WTC11 (cell line): Measurements from ENCODE around the gene IL5. TPM values are rescaled to one million over a fixed set of nuclear protein-coding genes. Genes with fewer than 3 reads are reported as not detected.
A peak's percentile ranks its signal among the peaks of the same experiment; 100 is the strongest.

Source experiments
- CREB1 ChIP-seq: sonication (generic); formaldehyde crosslinking; IDR thresholded peaks from 2 replicates; pipeline ENCODE4 v1.8.0; 2023; ENCODE audit warnings: mild to moderate bottlenecking, missing genetic modification reagents
- EMX1 ChIP-seq: fragments of 250-450 bp; sonication (Bioruptor Pico); IDR thresholded peaks from 2 replicates; pipeline ENCODE4 v1.8.0; 2021; ENCODE audit warnings: mild to moderate bottlenecking
- FOXP1 ChIP-seq: sonication (generic); formaldehyde crosslinking; IDR thresholded peaks from 2 replicates; pipeline ENCODE4 v1.8.0; 2022; ENCODE audit warnings: missing genetic modification reagents, mild to moderate bottlenecking, moderate library complexity, borderline replicate concordance
- GTF2I ChIP-seq: fragments of 250-450 bp; sonication (Bioruptor Pico); conservative IDR thresholded peaks from 2 replicates; pipeline ENCODE4 v1.4.0; 2021; ENCODE audit warnings: mild to moderate bottlenecking
- JUN ChIP-seq: sonication (generic); formaldehyde crosslinking; IDR thresholded peaks from 2 replicates; pipeline ENCODE4 v1.8.0; 2023; ENCODE audit warnings: mild to moderate bottlenecking, missing genetic modification reagents
- NFE2L1 ChIP-seq: sonication (generic); formaldehyde crosslinking; IDR thresholded peaks from 2 replicates; pipeline ENCODE4 v1.8.1; 2023; ENCODE audit warnings: missing genetic modification reagents
- NFYB ChIP-seq: sonication (generic); formaldehyde crosslinking; conservative IDR thresholded peaks from 2 replicates; pipeline ENCODE4 v1.8.0; 2022; ENCODE audit warnings: low read depth, missing genetic modification reagents
- NR1H2 ChIP-seq: sonication (generic); formaldehyde crosslinking; IDR thresholded peaks from 2 replicates; pipeline ENCODE4 v1.9.0; 2021; ENCODE audit warnings: mild to moderate bottlenecking, moderate library complexity, missing genetic modification reagents
- OVOL2 ChIP-seq: fragments of 250-450 bp; sonication (Bioruptor Pico); IDR thresholded peaks from 2 replicates; pipeline ENCODE4 v1.9.0; 2021; ENCODE audit warnings: mild to moderate bottlenecking, borderline replicate concordance
- SMAD4 ChIP-seq: sonication (generic); formaldehyde crosslinking; IDR thresholded peaks from 2 replicates; pipeline ENCODE4 v1.8.0; 2022; ENCODE audit warnings: mild to moderate bottlenecking, missing genetic modification reagents
- TEAD1 ChIP-seq: sonication (generic); formaldehyde crosslinking; IDR thresholded peaks from 2 replicates; pipeline ENCODE4 v1.8.0; 2022; ENCODE audit warnings: mild to moderate bottlenecking, missing genetic modification reagents
- TP53 ChIP-seq: sonication (generic); formaldehyde crosslinking; IDR thresholded peaks from 2 replicates; pipeline ENCODE4 v1.8.1; 2023; ENCODE audit warnings: mild to moderate bottlenecking, missing genetic modification reagents
- ZBTB21 ChIP-seq: sonication (generic); formaldehyde crosslinking; IDR thresholded peaks from 2 replicates; pipeline ENCODE4 v1.8.1; 2023; ENCODE audit warnings: mild to moderate bottlenecking, missing genetic modification reagents, borderline replicate concordance
- ZNF219 ChIP-seq: sonication (generic); formaldehyde crosslinking; IDR thresholded peaks from 2 replicates; pipeline ENCODE4 v1.8.0; 2023; ENCODE audit warnings: missing genetic modification reagents, mild to moderate bottlenecking, borderline replicate concordance
- total RNA-seq: library from RNA; stranded (reverse); gene quantifications from 3 replicates; pipeline ENCODE4 v1.2.3, GENCODE V29; 2021
- TF ChIP-seq, protein P1 (sequence below): sonication (generic); formaldehyde crosslinking; IDR thresholded peaks from 2 replicates; pipeline ENCODE4 v1.8.0; 2023; ENCODE audit warnings: missing genetic modification reagents, mild to moderate bottlenecking, borderline replicate concordance
- TF ChIP-seq, protein P2 (sequence below): sonication (generic); formaldehyde crosslinking; IDR thresholded peaks from 2 replicates; pipeline ENCODE4 v1.8.1; 2023; ENCODE audit warnings: mild to moderate bottlenecking, missing genetic modification reagents
- TF ChIP-seq, protein P3 (sequence below): sonication (generic); formaldehyde crosslinking; IDR thresholded peaks from 2 replicates; pipeline ENCODE4 v1.8.1; 2022; ENCODE audit warnings: mild to moderate bottlenecking, missing genetic modification reagents, moderate library complexity, borderline replicate concordance
- TF ChIP-seq, protein P4 (sequence below): fragments of 250-450 bp; sonication (Bioruptor Pico); IDR thresholded peaks from 2 replicates; pipeline ENCODE4 v1.9.0; 2021; ENCODE audit warnings: mild to moderate bottlenecking
- TF ChIP-seq, protein P5 (sequence below): sonication (generic); formaldehyde crosslinking; IDR thresholded peaks from 2 replicates; pipeline ENCODE4 v1.8.1; 2023; ENCODE audit warnings: mild to moderate bottlenecking, missing genetic modification reagents, borderline replicate concordance
- TF ChIP-seq, protein P6 (sequence below): sonication (generic); formaldehyde crosslinking; IDR thresholded peaks from 2 replicates; pipeline ENCODE4 v1.8.1; 2022; ENCODE audit warnings: mild to moderate bottlenecking, moderate library complexity, missing genetic modification reagents

The IL5 gene
- total RNA-seq, 1 experiment from 2014 or later: not detected

DNA sequence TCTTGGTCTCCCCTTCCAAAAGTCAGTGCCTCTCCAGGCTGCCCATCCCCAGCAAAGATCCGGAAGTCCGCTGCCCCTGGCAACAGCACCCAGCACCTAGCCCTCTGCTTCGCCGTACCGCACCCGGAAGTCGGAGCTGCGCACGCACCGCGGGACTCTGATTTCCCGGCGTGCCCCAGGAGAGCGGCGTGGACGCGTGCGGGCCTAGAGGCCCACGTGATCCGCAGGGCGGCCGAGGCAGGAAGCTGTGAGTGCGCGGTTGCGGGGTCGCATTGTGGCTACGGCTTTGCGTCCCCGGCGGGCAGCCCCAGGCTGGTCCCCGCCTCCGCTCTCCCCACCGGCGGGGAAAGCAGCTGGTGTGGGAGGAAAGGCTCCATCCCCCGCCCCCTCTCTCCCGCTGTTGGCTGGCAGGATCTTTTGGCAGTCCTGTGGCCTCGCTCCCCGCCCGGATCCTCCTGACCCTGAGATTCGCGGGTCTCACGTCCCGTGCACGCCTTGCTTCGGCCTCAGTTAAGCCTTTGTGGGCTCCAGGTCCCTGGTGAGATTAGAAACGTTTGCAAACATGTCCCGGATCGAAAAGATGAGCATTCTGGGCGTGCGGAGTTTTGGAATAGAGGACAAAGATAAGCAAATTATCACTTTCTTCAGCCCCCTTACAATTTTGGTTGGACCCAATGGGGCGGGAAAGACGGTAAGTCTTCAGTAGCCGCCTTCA lies 13.6 kb upstream of the IL5 start, which contains the start of gene RAD50 (continued):
- TF ChIP-seq, protein P1, sequence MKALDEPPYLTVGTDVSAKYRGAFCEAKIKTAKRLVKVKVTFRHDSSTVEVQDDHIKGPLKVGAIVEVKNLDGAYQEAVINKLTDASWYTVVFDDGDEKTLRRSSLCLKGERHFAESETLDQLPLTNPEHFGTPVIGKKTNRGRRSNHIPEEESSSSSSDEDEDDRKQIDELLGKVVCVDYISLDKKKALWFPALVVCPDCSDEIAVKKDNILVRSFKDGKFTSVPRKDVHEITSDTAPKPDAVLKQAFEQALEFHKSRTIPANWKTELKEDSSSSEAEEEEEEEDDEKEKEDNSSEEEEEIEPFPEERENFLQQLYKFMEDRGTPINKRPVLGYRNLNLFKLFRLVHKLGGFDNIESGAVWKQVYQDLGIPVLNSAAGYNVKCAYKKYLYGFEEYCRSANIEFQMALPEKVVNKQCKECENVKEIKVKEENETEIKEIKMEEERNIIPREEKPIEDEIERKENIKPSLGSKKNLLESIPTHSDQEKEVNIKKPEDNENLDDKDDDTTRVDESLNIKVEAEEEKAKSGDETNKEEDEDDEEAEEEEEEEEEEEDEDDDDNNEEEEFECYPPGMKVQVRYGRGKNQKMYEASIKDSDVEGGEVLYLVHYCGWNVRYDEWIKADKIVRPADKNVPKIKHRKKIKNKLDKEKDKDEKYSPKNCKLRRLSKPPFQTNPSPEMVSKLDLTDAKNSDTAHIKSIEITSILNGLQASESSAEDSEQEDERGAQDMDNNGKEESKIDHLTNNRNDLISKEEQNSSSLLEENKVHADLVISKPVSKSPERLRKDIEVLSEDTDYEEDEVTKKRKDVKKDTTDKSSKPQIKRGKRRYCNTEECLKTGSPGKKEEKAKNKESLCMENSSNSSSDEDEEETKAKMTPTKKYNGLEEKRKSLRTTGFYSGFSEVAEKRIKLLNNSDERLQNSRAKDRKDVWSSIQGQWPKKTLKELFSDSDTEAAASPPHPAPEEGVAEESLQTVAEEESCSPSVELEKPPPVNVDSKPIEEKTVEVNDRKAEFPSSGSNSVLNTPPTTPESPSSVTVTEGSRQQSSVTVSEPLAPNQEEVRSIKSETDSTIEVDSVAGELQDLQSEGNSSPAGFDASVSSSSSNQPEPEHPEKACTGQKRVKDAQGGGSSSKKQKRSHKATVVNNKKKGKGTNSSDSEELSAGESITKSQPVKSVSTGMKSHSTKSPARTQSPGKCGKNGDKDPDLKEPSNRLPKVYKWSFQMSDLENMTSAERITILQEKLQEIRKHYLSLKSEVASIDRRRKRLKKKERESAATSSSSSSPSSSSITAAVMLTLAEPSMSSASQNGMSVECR (CRISPR knock-in tag): peak; percentile 76
- TF ChIP-seq CREB1 (CRISPR knock-in tag) (peak; percentile 90), OVOL2 (CRISPR knock-in tag) (no peak), NFE2L1 (CRISPR knock-in tag) (peak; percentile 94), JUN (CRISPR knock-in tag) (no peak), ZNF219 (CRISPR knock-in tag) (peak; percentile 33; the same call in 1 of the 2 replicates), NFYB (no peak), NR1H2 (CRISPR knock-in tag) (0 out of 2 replicates have a peak, but pooled peaks have one; percentile 70), FOXP1 (CRISPR knock-in tag) (peak; percentile 98), SMAD4 (CRISPR knock-in tag) (no peak), TEAD1 (CRISPR knock-in tag) (peak; percentile 97), TP53 (CRISPR knock-in tag) (peak; percentile 94; the same call in 1 of the 2 replicates), GTF2I (no peak), ZBTB21 (CRISPR knock-in tag) (peak; percentile 94; the same call in 1 of the 2 replicates), EMX1 (CRISPR knock-in tag) (0 out of 2 replicates have a peak, but pooled peaks have one; percentile 54)
- TF ChIP-seq, protein P2, sequence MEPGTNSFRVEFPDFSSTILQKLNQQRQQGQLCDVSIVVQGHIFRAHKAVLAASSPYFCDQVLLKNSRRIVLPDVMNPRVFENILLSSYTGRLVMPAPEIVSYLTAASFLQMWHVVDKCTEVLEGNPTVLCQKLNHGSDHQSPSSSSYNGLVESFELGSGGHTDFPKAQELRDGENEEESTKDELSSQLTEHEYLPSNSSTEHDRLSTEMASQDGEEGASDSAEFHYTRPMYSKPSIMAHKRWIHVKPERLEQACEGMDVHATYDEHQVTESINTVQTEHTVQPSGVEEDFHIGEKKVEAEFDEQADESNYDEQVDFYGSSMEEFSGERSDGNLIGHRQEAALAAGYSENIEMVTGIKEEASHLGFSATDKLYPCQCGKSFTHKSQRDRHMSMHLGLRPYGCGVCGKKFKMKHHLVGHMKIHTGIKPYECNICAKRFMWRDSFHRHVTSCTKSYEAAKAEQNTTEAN: peak; percentile 87; the same call in 1 of the 2 replicates
- TF ChIP-seq, protein P3, sequence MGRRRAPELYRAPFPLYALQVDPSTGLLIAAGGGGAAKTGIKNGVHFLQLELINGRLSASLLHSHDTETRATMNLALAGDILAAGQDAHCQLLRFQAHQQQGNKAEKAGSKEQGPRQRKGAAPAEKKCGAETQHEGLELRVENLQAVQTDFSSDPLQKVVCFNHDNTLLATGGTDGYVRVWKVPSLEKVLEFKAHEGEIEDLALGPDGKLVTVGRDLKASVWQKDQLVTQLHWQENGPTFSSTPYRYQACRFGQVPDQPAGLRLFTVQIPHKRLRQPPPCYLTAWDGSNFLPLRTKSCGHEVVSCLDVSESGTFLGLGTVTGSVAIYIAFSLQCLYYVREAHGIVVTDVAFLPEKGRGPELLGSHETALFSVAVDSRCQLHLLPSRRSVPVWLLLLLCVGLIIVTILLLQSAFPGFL (CRISPR knock-in tag): peak; percentile 83; the same call in 1 of the 2 replicates
- TF ChIP-seq, protein P4, sequence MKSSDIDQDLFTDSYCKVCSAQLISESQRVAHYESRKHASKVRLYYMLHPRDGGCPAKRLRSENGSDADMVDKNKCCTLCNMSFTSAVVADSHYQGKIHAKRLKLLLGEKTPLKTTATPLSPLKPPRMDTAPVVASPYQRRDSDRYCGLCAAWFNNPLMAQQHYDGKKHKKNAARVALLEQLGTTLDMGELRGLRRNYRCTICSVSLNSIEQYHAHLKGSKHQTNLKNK (CRISPR knock-in tag): no peak
- TF ChIP-seq, protein P5, sequence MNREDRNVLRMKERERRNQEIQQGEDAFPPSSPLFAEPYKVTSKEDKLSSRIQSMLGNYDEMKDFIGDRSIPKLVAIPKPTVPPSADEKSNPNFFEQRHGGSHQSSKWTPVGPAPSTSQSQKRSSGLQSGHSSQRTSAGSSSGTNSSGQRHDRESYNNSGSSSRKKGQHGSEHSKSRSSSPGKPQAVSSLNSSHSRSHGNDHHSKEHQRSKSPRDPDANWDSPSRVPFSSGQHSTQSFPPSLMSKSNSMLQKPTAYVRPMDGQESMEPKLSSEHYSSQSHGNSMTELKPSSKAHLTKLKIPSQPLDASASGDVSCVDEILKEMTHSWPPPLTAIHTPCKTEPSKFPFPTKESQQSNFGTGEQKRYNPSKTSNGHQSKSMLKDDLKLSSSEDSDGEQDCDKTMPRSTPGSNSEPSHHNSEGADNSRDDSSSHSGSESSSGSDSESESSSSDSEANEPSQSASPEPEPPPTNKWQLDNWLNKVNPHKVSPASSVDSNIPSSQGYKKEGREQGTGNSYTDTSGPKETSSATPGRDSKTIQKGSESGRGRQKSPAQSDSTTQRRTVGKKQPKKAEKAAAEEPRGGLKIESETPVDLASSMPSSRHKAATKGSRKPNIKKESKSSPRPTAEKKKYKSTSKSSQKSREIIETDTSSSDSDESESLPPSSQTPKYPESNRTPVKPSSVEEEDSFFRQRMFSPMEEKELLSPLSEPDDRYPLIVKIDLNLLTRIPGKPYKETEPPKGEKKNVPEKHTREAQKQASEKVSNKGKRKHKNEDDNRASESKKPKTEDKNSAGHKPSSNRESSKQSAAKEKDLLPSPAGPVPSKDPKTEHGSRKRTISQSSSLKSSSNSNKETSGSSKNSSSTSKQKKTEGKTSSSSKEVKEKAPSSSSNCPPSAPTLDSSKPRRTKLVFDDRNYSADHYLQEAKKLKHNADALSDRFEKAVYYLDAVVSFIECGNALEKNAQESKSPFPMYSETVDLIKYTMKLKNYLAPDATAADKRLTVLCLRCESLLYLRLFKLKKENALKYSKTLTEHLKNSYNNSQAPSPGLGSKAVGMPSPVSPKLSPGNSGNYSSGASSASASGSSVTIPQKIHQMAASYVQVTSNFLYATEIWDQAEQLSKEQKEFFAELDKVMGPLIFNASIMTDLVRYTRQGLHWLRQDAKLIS (CRISPR knock-in tag): peak; percentile 84; the same call in 1 of the 2 replicates
- TF ChIP-seq, protein P6, sequence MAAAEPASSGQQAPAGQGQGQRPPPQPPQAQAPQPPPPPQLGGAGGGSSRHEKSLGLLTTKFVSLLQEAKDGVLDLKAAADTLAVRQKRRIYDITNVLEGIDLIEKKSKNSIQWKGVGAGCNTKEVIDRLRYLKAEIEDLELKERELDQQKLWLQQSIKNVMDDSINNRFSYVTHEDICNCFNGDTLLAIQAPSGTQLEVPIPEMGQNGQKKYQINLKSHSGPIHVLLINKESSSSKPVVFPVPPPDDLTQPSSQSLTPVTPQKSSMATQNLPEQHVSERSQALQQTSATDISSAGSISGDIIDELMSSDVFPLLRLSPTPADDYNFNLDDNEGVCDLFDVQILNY (CRISPR knock-in tag): peak; percentile 92; the same call in 1 of the 2 replicates
